Endothelial cell of umbilical vein (primary cell): ENCODE data around the gene AQR.

ENCODE experiments used
- POLR2A ChIP-seq: IDR thresholded peaks from 2 replicates; pipeline ENCODE4 v1.6.1; 2012; ENCODE audit warnings: low read depth, mild to moderate bottlenecking, control low read depth, low read length
- TF ChIP-seq, protein P1 (sequence below), 2 donors: IDR thresholded peaks; 1 replicate in 1 of 2; 2 replicates in 1 of 2; pipeline ENCODE4 v1.5.1; 2011; ENCODE audit warnings: low read length in 2 of 2, mild to moderate bottlenecking in 2 of 2, moderate library complexity in 2 of 2, control low read depth in 1 of 2, inconsistent platforms in 1 of 2, low read depth in 1 of 2; ENCODE audit not compliant: insufficient read depth in 1 of 2; ENCODE audit errors: extremely low read depth in 1 of 2
- TF ChIP-seq, protein P2 (sequence below): IDR thresholded peaks from 2 replicates; pipeline ENCODE4 v1.6.1; 2011; ENCODE audit not compliant: insufficient read depth, insufficient read length

GRCh38 chr15:35003928-35004327, 34.4 kb upstream of the AQR start:
- no peak for TF ChIP-seq POLR2A
- TF ChIP-seq, protein P1, sequence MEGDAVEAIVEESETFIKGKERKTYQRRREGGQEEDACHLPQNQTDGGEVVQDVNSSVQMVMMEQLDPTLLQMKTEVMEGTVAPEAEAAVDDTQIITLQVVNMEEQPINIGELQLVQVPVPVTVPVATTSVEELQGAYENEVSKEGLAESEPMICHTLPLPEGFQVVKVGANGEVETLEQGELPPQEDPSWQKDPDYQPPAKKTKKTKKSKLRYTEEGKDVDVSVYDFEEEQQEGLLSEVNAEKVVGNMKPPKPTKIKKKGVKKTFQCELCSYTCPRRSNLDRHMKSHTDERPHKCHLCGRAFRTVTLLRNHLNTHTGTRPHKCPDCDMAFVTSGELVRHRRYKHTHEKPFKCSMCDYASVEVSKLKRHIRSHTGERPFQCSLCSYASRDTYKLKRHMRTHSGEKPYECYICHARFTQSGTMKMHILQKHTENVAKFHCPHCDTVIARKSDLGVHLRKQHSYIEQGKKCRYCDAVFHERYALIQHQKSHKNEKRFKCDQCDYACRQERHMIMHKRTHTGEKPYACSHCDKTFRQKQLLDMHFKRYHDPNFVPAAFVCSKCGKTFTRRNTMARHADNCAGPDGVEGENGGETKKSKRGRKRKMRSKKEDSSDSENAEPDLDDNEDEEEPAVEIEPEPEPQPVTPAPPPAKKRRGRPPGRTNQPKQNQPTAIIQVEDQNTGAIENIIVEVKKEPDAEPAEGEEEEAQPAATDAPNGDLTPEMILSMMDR (IDR thresholded peaks at IDR 0.05; ENCODE audit: extremely low read depth in 1 of 2, insufficient read depth in 1 of 2, low read depth in 1 of 2, low read length in 2 of 2): no peak
- TF ChIP-seq, protein P2, sequence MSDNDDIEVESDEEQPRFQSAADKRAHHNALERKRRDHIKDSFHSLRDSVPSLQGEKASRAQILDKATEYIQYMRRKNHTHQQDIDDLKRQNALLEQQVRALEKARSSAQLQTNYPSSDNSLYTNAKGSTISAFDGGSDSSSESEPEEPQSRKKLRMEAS: no peak
